SK-N-SH (cell line): ENCODE data around the gene GALE. TPM values are rescaled to one million over a fixed set of nuclear protein-coding genes. Genes with fewer than 3 reads are reported as not detected.

ENCODE experiments used
- CTCF ChIA-PET: fragments of 300-600, 350-600 bp; formaldehyde crosslinking; extraction: SDS; loops from one replicate; lab custom pipeline; 2021; lab: Yijun Ruan, JAX
- POLR2A ChIA-PET: fragments of 350-600 bp; sonication (Branson Sonifier 250); formaldehyde crosslinking; extraction: SDS; loops from one replicate; lab custom pipeline; 2020; ENCODE audit warnings: antibody characterized with exemption, inconsistent platforms; lab: Yijun Ruan, JAX
- DNase-seq: peaks from one replicate; pipeline ENCODE4 v3.0.0; 2012
- H2AFZ ChIP-seq: fragments of 200-600 bp; sonication (generic); 2 replicates; pipeline ENCODE4 v1.8.1; 2016; ENCODE audit warnings: antibody characterized with exemption, mild to moderate bottlenecking, low read depth
- H3F3A ChIP-seq: fragments of 200-600 bp; sonication (generic); replicated peaks from 2 replicates; pipeline ENCODE3; 2016; ENCODE audit warnings: antibody characterized with exemption, mild to moderate bottlenecking; ENCODE audit not compliant: insufficient read depth
- H3K27ac ChIP-seq, 2 experiments: fragments of 200-500 bp in 1 of 2; fragments of 200-600 bp in 1 of 2; sonication (Bioruptor generic) in 1 of 2; sonication (generic), shearing (Covaris generic) in 1 of 2; 2 replicates each; pipeline versions ENCODE4 v1.5.1 to v1.6.1; 2014 to 2016; ENCODE audit warnings: low read depth in 2 of 2, inconsistent platforms in 1 of 2, low read length in 1 of 2, mild to moderate bottlenecking in 1 of 2, mixed read lengths in 1 of 2
- H3K27me3 ChIP-seq: fragments of 200-600 bp; sonication (generic), shearing (Covaris generic); 2 replicates; pipeline ENCODE4 v1.6.1; 2016; ENCODE audit warnings: mixed run types; ENCODE audit not compliant: insufficient read depth
- H3K36me3 ChIP-seq, 2 experiments: fragments of 200-500 bp in 1 of 2; fragments of 200-600 bp in 1 of 2; sonication (Bioruptor generic) in 1 of 2; sonication (generic) in 1 of 2; replicated peaks in 1 of 2; 2 replicates each; pipeline versions ENCODE3 to v1.5.1; 2014 to 2016; ENCODE audit warnings: low read length in 1 of 2, mild to moderate bottlenecking in 1 of 2; ENCODE audit not compliant: insufficient read depth in 2 of 2, control insufficient read depth in 1 of 2
- H3K4me1 ChIP-seq, 2 experiments: fragments of 200-500 bp in 1 of 2; fragments of 200-600 bp in 1 of 2; sonication (Bioruptor generic) in 1 of 2; sonication (generic), shearing (Covaris generic) in 1 of 2; 2 replicates each; pipeline versions ENCODE4 v1.5.1 to v1.6.1; 2014 to 2016; ENCODE audit warnings: low read depth in 1 of 2, low read length in 1 of 2, mixed run types in 1 of 2; ENCODE audit not compliant: insufficient read depth in 2 of 2, control insufficient read depth in 1 of 2
- H3K4me2 ChIP-seq: fragments of 200-600 bp; sonication (generic), shearing (Covaris generic); 2 replicates; pipeline ENCODE4 v1.6.1; 2017; ENCODE audit warnings: mixed run types
- H3K4me3 ChIP-seq, 2 experiments: fragments of 200-500 bp in 1 of 2; fragments of 200-600 bp in 1 of 2; sonication (Bioruptor generic) in 1 of 2; sonication (generic), shearing (Covaris generic) in 1 of 2; 2 replicates each; pipeline versions ENCODE4 v1.5.1 to v1.8.1; 2014 to 2016; ENCODE audit warnings: low read depth in 2 of 2, inconsistent platforms in 1 of 2, low read length in 1 of 2, mild to moderate bottlenecking in 1 of 2, mixed read lengths in 1 of 2, moderate library complexity in 1 of 2
- H3K79me2 ChIP-seq: fragments of 200-600 bp; sonication (generic); 2 replicates; pipeline ENCODE4 v1.8.1; 2017; ENCODE audit warnings: mild to moderate bottlenecking; ENCODE audit not compliant: insufficient read depth
- H3K9ac ChIP-seq: fragments of 200-600 bp; sonication (generic); 2 replicates; pipeline ENCODE4 v1.6.1; 2017; ENCODE audit warnings: mixed run types
- H3K9me2 ChIP-seq: fragments of 200-600 bp; sonication (generic); 2 replicates; pipeline ENCODE4 v1.6.1; 2017; ENCODE audit warnings: mixed run types
- H3K9me3 ChIP-seq: fragments of 200-600 bp; sonication (generic); 2 replicates; pipeline ENCODE4 v1.6.1; 2017; ENCODE audit warnings: mixed run types, mild to moderate bottlenecking, moderate library complexity
- H4K20me1 ChIP-seq: fragments of 200-600 bp; sonication (generic); 2 replicates; pipeline ENCODE4 v1.6.1; 2017; ENCODE audit warnings: mild to moderate bottlenecking, mixed run types; ENCODE audit not compliant: insufficient read depth
- CHD2 ChIP-seq: fragments of 150-350 bp; IDR thresholded peaks from 2 replicates; pipeline ENCODE4 v1.6.1; 2018; ENCODE audit warnings: low read length; ENCODE audit not compliant: partially characterized antibody
- EZH2phosphoT487 ChIP-seq: fragments of 200-600 bp; sonication (generic); IDR thresholded peaks from 2 replicates; pipeline ENCODE4 v1.6.1; 2017; ENCODE audit warnings: low read depth, mixed run types, mild to moderate bottlenecking, antibody characterized with exemption, moderate library complexity, borderline replicate concordance
- GABPA ChIP-seq: IDR thresholded peaks from 2 replicates; pipeline ENCODE4 v1.4.0; 2012; ENCODE audit warnings: low read depth, mild to moderate bottlenecking
- JUND ChIP-seq: IDR thresholded peaks from 2 replicates; pipeline ENCODE4 v1.4.0; 2012
- MXI1 ChIP-seq: IDR thresholded peaks from 2 replicates; pipeline ENCODE4 v1.6.1; 2012; ENCODE audit warnings: mild to moderate bottlenecking, low read depth, low read length, improper control_type of control experiment
- NRF1 ChIP-seq: IDR thresholded peaks from 2 replicates; pipeline ENCODE4 v1.6.1; 2012; ENCODE audit warnings: low read depth, mild to moderate bottlenecking, low read length
- POLR2AphosphoS5 ChIP-seq: IDR thresholded peaks from 2 replicates; pipeline ENCODE4 v1.6.1; 2012; ENCODE audit warnings: low read depth, low read length
- RFX5 ChIP-seq: IDR thresholded peaks from 2 replicates; pipeline ENCODE4 v1.6.1; 2012; ENCODE audit warnings: mild to moderate bottlenecking, improper control_type of control experiment, low read length
- TAF1 ChIP-seq: IDR thresholded peaks from 2 replicates; pipeline ENCODE4 v1.6.1; 2012; ENCODE audit warnings: low read depth, mild to moderate bottlenecking, low read length, moderate library complexity, borderline replicate concordance
- TCF12 ChIP-seq: IDR thresholded peaks from 2 replicates; pipeline ENCODE4 v1.4.0; 2012
- WGBS: methylation state at CpG from one replicate; pipeline ENCODE4 v1.1.6; 2017; ENCODE audit warnings: low lambda C conversion rate; 5-methylcytosine and 5-hydroxymethylcytosine counted together
- polyA plus RNA-seq, 3 experiments: library from polyadenylated mRNA; depleted of rRNA; stranded (reverse); fragments of >200 nt; gene quantifications; 2 replicates each; pipeline ENCODE4 v1.2.3, GENCODE V29; 2012
- TF ChIP-seq, protein P1 (sequence below): fragments of 200-600 bp; sonication (generic); IDR thresholded peaks from 2 replicates; pipeline ENCODE4 v1.6.1; 2017; ENCODE audit warnings: antibody characterized with exemption, mild to moderate bottlenecking, moderate library complexity
- TF ChIP-seq, protein P2 (sequence below): IDR thresholded peaks from 2 replicates; pipeline ENCODE4 v1.6.1; 2012; ENCODE audit warnings: mild to moderate bottlenecking, low read depth, low read length, moderate library complexity
- TF ChIP-seq, protein P3 (sequence below): fragments of 150-350 bp; IDR thresholded peaks from 2 replicates; pipeline ENCODE4 v1.6.1; 2016; ENCODE audit warnings: mild to moderate bottlenecking, low read depth, low read length
- TF ChIP-seq, protein P4 (sequence below): IDR thresholded peaks from 2 replicates; pipeline ENCODE4; 2012
- TF ChIP-seq, protein P5 (sequence below): IDR thresholded peaks from 2 replicates; pipeline ENCODE4 v1.4.0; 2012; ENCODE audit warnings: low read depth, borderline replicate concordance
- TF ChIP-seq, protein P6 (sequence below): IDR thresholded peaks from 2 replicates; pipeline ENCODE4 v1.4.0; 2012; ENCODE audit warnings: low read depth

The GALE gene
- polyA plus RNA-seq, 1 of the 3 experiments (the other 2 are of a cell fraction), result 71.7 TPM

DNA sequence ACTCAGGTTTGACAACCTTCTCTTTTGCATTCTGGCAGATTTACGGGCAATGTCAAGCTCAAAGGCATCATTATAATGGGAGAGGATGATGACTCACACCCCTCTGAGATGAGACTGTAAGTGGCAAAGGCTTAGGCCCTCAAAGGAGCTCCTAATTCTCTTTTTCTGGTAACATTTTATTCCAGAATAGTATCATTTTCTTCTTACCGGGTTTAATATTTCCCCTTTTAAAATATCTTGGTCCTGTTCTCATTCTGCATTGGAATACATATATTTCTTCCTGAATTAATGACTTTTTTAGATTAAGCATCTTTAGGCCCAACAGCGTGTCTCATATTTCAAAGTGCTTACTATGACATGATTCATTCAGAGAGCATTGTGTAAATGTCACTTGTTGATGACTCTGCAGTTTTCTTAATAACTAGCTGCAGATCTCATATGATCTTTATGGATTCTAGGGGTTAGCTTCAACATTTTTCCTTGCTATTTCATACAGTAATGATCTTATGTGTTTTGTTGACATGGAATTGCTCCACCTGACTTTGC lies 20.7 kb downstream of the GALE start (continued):
- TF ChIP-seq, protein P1, sequence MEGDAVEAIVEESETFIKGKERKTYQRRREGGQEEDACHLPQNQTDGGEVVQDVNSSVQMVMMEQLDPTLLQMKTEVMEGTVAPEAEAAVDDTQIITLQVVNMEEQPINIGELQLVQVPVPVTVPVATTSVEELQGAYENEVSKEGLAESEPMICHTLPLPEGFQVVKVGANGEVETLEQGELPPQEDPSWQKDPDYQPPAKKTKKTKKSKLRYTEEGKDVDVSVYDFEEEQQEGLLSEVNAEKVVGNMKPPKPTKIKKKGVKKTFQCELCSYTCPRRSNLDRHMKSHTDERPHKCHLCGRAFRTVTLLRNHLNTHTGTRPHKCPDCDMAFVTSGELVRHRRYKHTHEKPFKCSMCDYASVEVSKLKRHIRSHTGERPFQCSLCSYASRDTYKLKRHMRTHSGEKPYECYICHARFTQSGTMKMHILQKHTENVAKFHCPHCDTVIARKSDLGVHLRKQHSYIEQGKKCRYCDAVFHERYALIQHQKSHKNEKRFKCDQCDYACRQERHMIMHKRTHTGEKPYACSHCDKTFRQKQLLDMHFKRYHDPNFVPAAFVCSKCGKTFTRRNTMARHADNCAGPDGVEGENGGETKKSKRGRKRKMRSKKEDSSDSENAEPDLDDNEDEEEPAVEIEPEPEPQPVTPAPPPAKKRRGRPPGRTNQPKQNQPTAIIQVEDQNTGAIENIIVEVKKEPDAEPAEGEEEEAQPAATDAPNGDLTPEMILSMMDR, result no peak
- TF ChIP-seq EZH2phosphoT487, result no peak
- TF ChIP-seq, protein P2, sequence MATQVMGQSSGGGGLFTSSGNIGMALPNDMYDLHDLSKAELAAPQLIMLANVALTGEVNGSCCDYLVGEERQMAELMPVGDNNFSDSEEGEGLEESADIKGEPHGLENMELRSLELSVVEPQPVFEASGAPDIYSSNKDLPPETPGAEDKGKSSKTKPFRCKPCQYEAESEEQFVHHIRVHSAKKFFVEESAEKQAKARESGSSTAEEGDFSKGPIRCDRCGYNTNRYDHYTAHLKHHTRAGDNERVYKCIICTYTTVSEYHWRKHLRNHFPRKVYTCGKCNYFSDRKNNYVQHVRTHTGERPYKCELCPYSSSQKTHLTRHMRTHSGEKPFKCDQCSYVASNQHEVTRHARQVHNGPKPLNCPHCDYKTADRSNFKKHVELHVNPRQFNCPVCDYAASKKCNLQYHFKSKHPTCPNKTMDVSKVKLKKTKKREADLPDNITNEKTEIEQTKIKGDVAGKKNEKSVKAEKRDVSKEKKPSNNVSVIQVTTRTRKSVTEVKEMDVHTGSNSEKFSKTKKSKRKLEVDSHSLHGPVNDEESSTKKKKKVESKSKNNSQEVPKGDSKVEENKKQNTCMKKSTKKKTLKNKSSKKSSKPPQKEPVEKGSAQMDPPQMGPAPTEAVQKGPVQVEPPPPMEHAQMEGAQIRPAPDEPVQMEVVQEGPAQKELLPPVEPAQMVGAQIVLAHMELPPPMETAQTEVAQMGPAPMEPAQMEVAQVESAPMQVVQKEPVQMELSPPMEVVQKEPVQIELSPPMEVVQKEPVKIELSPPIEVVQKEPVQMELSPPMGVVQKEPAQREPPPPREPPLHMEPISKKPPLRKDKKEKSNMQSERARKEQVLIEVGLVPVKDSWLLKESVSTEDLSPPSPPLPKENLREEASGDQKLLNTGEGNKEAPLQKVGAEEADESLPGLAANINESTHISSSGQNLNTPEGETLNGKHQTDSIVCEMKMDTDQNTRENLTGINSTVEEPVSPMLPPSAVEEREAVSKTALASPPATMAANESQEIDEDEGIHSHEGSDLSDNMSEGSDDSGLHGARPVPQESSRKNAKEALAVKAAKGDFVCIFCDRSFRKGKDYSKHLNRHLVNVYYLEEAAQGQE, result no peak
- TF ChIP-seq, all 33 proteins: peak for 6

DNA sequence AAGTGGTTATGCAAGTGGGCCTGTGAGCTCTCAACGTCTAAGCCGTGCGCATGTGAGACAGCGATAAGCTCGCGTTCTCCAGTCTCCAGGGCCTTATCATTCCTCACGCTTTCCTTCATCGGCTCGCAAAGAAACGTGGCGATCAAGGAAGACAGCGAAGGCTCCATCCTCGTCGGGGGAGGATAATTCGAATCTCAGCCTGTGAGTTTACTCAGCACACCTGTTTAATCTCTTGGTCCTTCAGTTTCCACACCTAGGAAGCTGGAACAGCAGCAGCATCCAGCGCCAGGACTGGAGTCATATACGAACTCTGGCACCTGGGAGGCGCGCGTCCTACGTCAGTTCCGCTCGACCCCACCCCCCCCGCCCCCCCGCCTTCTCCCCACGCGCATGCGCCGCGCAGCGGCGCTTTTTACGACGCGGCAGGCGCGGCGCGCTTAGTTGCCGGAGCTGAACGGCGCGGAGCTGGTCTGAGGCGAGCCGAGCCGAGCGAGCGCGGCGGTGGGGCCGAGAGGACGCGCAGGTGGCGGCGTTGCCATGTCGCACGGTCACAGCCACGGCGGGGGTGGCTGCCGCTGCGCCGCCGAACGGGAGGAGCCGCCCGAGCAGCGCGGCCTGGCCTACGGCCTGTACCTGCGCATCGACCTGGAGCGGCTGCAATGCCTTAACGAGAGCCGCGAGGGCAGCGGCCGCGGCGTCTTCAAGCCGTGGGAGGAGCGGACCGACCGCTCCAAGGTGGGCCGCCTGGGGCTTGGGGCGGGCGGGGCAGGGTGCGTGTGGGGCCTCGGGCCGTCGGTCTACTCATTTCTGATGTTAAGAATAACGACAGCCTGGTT lies 22.4 kb downstream of the GALE start, which contains the start of gene PITHD1:
Gene PITHD1, plus strand, starts transcription at position 440 of the 836 bp plus-strand sequence. Its CDS starts 98 bp downstream, at position 538.
- TF ChIP-seq GABPA (peak; percentile 67), TCF12 (no peak), TAF1 (peak; percentile 83), MXI1 (peak; percentile 92), NRF1 (peak; percentile 77), JUND (no peak), CHD2 (peak; percentile 14), RFX5 (0 out of 2 replicates have a peak, but pooled peaks have one; percentile 25), POLR2AphosphoS5 (peak; percentile 95)
- TF ChIP-seq, protein P3, sequence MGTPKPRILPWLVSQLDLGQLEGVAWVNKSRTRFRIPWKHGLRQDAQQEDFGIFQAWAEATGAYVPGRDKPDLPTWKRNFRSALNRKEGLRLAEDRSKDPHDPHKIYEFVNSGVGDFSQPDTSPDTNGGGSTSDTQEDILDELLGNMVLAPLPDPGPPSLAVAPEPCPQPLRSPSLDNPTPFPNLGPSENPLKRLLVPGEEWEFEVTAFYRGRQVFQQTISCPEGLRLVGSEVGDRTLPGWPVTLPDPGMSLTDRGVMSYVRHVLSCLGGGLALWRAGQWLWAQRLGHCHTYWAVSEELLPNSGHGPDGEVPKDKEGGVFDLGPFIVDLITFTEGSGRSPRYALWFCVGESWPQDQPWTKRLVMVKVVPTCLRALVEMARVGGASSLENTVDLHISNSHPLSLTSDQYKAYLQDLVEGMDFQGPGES, result no peak
- TF ChIP-seq, protein P4, sequence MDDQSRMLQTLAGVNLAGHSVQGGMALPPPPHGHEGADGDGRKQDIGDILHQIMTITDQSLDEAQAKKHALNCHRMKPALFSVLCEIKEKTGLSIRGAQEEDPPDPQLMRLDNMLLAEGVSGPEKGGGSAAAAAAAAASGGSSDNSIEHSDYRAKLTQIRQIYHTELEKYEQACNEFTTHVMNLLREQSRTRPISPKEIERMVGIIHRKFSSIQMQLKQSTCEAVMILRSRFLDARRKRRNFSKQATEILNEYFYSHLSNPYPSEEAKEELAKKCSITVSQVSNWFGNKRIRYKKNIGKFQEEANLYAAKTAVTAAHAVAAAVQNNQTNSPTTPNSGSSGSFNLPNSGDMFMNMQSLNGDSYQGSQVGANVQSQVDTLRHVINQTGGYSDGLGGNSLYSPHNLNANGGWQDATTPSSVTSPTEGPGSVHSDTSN, result no peak
- TF ChIP-seq, protein P5, sequence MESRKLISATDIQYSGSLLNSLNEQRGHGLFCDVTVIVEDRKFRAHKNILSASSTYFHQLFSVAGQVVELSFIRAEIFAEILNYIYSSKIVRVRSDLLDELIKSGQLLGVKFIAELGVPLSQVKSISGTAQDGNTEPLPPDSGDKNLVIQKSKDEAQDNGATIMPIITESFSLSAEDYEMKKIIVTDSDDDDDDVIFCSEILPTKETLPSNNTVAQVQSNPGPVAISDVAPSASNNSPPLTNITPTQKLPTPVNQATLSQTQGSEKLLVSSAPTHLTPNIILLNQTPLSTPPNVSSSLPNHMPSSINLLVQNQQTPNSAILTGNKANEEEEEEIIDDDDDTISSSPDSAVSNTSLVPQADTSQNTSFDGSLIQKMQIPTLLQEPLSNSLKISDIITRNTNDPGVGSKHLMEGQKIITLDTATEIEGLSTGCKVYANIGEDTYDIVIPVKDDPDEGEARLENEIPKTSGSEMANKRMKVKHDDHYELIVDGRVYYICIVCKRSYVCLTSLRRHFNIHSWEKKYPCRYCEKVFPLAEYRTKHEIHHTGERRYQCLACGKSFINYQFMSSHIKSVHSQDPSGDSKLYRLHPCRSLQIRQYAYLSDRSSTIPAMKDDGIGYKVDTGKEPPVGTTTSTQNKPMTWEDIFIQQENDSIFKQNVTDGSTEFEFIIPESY, result 0 out of 2 replicates have a peak, but pooled peaks have one; percentile 20
- TF ChIP-seq, protein P6, sequence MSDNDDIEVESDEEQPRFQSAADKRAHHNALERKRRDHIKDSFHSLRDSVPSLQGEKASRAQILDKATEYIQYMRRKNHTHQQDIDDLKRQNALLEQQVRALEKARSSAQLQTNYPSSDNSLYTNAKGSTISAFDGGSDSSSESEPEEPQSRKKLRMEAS, result 0 out of 2 replicates have a peak, but pooled peaks have one; percentile 75
- TF ChIP-seq, all 33 proteins: peak for 9
- H3K27ac ChIP-seq, result peak within 1 kb of the TSS; percentile 81 to 90
- H3K36me3 ChIP-seq, result peaks cover 9 to 19% of the 10 kb centered on the region in 2 experiments
- peak within 1 kb of the TSS; percentile 73 for H3K9ac ChIP-seq
- peaks cover 12 to 21% of the 10 kb centered on the region in 2 experiments; a peak in 3 of 4 replicates for H3K4me1 ChIP-seq
- H3F3A ChIP-seq, result peaks cover 17% of the 10 kb centered on the region
- H3K9me3 ChIP-seq, result no peaks in the 10 kb centered on the region
- POLR2A ChIA-PET, result interaction anchor here (0.6 to 1.6 kb wide), 11 partner anchors 11 to 220 kb away, joined by 3 to 24 read pairs (median 6); partner anchors contain the start of genes GALE and LYPLA2
- CTCF ChIA-PET, result interaction anchor here (0.6 to 3.5 kb wide), 7 partner anchors 8 to 138 kb away, joined by 3 to 17 read pairs (median 3); partner anchors contain the start of genes ELOA and RPL11
- peak; percentile 97 for DNase-seq
- H3K4me2 ChIP-seq, result peak within 1 kb of the TSS; percentile 93
- no peaks in the 10 kb centered on the region for H3K27me3 ChIP-seq
- H3K79me2 ChIP-seq, result peaks cover 74% of the 10 kb centered on the region
- H3K9me2 ChIP-seq, result no peaks in the 10 kb centered on the region
- WGBS, result 0% methylated on average over 14 of the region's 91 CpGs
- H2AFZ ChIP-seq, result peak within 1 kb of the TSS; percentile 92
- peaks cover 15% of the 10 kb centered on the region for H4K20me1 ChIP-seq
- H3K4me3 ChIP-seq, result peak within 1 kb of the TSS; percentile 72 to 86
